PC-9 (cell line): ENCODE measurements around the gene FOXL1. TPM values are rescaled to one million over a fixed set of nuclear protein-coding genes. Genes with fewer than 3 reads are reported as not detected.

Experiments
- BruUV-seq: library from RNA; stranded (reverse); fragments of 400-500 nt; replicated peaks from 2 replicates; lab custom pipeline; 2021; lab: Mats Ljungman, UMichigan
- CTCF ChIA-PET: fragments of 300-600 bp; sonication (Branson Sonifier 250); formaldehyde crosslinking; loops from one replicate; lab custom pipeline; 2022; ENCODE audit warnings: antibody characterized with exemption; lab: Charles Lee
- POLR2A ChIA-PET: fragments of 300-600 bp; sonication (Branson Sonifier 250); formaldehyde crosslinking; loops from one replicate; lab custom pipeline; 2022; ENCODE audit warnings: antibody characterized with exemption; ENCODE audit not compliant: unreplicated experiment; lab: Charles Lee
- DNase-seq, 2 experiments: peaks; one replicate each; pipeline versions ENCODE4 v3.0.0 to v3.0.0-alpha.2; 2015 to 2022; ENCODE audit warnings: mixed read lengths in 1 of 2
- H2AFZ ChIP-seq: fragments of 200-600 bp; sonication (generic); 2 replicates; pipeline ENCODE4 v1.8.1; 2017; ENCODE audit warnings: antibody characterized with exemption
- H3F3A ChIP-seq: fragments of 200-600 bp; sonication (generic); 2 replicates; pipeline ENCODE4 v1.8.1; 2017; ENCODE audit warnings: antibody characterized with exemption, mild to moderate bottlenecking, low read depth; ENCODE audit not compliant: insufficient read depth
- H3K27ac ChIP-seq: fragments of 200-600 bp; sonication (generic); 2 replicates; pipeline ENCODE4 v1.6.1; 2016; ENCODE audit warnings: mixed run types
- H3K27me3 ChIP-seq: fragments of 200-600 bp; sonication (generic); 2 replicates; pipeline ENCODE4 v1.6.1; 2016; ENCODE audit warnings: low read depth, mixed run types; ENCODE audit not compliant: insufficient read depth
- H3K36me3 ChIP-seq: fragments of 200-600 bp; sonication (generic); 2 replicates; pipeline ENCODE4 v1.6.1; 2016; ENCODE audit warnings: low read depth, mixed run types
- H3K4me1 ChIP-seq: fragments of 200-600 bp; sonication (generic); replicated peaks from 2 replicates; pipeline ENCODE4 v1.6.1; 2016; ENCODE audit warnings: mixed run types; ENCODE audit not compliant: insufficient read depth
- H3K4me2 ChIP-seq: fragments of 200-600 bp; sonication (generic); 2 replicates; pipeline ENCODE4 v1.6.1; 2017; ENCODE audit warnings: mixed run types
- H3K4me3 ChIP-seq: fragments of 200-600 bp; sonication (generic); 2 replicates; pipeline ENCODE4 v1.6.1; 2016; ENCODE audit warnings: mixed run types
- H3K79me2 ChIP-seq: fragments of 200-600 bp; sonication (generic); 2 replicates; pipeline ENCODE4 v1.6.1; 2017; ENCODE audit warnings: low read depth, mixed run types
- H3K9me2 ChIP-seq: fragments of 200-600 bp; sonication (generic); 2 replicates; pipeline ENCODE4 v1.8.1; 2017; ENCODE audit warnings: mild to moderate bottlenecking; ENCODE audit not compliant: insufficient read depth
- H3K9me3 ChIP-seq: fragments of 200-600 bp; sonication (generic); 2 replicates; pipeline ENCODE4 v1.8.1; 2016; ENCODE audit warnings: low read depth; ENCODE audit not compliant: insufficient read depth
- H4K20me1 ChIP-seq: fragments of 200-600 bp; sonication (generic); 2 replicates; pipeline ENCODE4 v1.8.1; 2017; ENCODE audit not compliant: insufficient read depth
- EZH2 ChIP-seq: fragments of 200-600 bp; sonication (generic); IDR thresholded peaks from 2 replicates; pipeline ENCODE4 v1.8.0; 2017; ENCODE audit warnings: antibody characterized with exemption, low read depth
- intact Hi-C: fragments of 100-400 bp; cut with micrococcal nuclease; formaldehyde crosslinking; loops from one replicate; pipeline ENCODE4 v1.10.0; 2022; ENCODE audit not compliant: unreplicated experiment
- total RNA-seq: library from RNA; stranded (reverse); gene quantifications from 2 replicates; pipeline ENCODE4 v1.2.3, GENCODE V29; 2021
- TF ChIP-seq, protein P1 (sequence below): fragments of 200-600 bp; sonication (generic); conservative IDR thresholded peaks from 2 replicates; pipeline ENCODE4 v1.6.1; 2017; ENCODE audit warnings: mixed run types, antibody characterized with exemption, mild to moderate bottlenecking, moderate library complexity

The FOXL1 gene
- total RNA-seq, 1 experiment from 2014 or later = not detected

DNA sequence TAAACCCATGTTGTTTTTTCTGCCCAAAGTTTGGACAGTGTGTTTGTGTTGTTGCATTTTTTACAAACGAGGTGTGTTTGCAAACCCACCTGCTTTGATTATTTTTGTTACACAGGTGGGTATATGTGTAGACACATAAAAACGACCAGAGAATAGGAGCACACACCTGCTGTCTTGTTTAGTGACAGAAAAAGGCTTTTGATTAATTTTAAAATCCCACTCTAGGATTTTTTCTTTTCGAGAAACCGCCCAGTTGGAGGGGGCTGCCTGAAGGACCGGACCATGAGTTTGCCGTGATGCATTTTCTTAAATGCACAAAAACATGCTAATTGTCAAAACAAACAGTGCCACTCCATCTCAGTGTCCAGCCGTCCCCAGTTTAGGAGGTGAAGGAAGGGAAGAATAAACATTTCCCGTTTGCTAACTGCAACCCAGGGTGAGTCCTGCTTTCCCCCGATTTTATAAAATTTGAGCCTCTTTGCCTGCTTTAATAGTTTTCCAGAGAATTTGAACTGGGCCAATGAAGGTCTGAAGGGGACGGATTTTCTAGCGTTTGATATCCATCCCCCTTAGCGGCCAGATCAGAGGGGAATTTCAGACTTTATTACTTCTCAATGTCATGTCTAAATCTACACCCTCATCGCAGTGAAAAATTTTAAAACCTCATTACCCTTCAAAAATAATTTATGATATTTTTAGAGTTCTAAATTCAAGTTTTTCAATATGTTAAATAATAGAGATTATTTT, 8.5 kb upstream of the FOXL1 start:
- CTCF ChIA-PET = interaction anchor here (0.7 kb wide), 1 partner anchor 728 kb away, joined by 4 read pairs; no protein-coding TSS in a partner anchor
- Histone ChIP-seq H2AFZ (no peak overlapping the region), H3K4me3 (no peak overlapping the region), H3K27me3 (peaks cover 71% of the 10 kb centered on the region), H3K9me3 (no peaks in the 10 kb centered on the region), H3K36me3 (no peaks in the 10 kb centered on the region), H4K20me1 (no peaks in the 10 kb centered on the region), H3F3A (no peaks in the 10 kb centered on the region), H3K4me2 (no peak overlapping the region), H3K27ac (no peak overlapping the region), H3K9me2 (no peaks in the 10 kb centered on the region), H3K4me1 (no peaks in the 10 kb centered on the region), H3K79me2 (no peaks in the 10 kb centered on the region)
- TF ChIP-seq EZH2 = no peak
- TF ChIP-seq, protein P1, sequence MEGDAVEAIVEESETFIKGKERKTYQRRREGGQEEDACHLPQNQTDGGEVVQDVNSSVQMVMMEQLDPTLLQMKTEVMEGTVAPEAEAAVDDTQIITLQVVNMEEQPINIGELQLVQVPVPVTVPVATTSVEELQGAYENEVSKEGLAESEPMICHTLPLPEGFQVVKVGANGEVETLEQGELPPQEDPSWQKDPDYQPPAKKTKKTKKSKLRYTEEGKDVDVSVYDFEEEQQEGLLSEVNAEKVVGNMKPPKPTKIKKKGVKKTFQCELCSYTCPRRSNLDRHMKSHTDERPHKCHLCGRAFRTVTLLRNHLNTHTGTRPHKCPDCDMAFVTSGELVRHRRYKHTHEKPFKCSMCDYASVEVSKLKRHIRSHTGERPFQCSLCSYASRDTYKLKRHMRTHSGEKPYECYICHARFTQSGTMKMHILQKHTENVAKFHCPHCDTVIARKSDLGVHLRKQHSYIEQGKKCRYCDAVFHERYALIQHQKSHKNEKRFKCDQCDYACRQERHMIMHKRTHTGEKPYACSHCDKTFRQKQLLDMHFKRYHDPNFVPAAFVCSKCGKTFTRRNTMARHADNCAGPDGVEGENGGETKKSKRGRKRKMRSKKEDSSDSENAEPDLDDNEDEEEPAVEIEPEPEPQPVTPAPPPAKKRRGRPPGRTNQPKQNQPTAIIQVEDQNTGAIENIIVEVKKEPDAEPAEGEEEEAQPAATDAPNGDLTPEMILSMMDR = no peak
- POLR2A ChIA-PET = no interaction called here
- no TSS peak for BruUV-seq
- DNase-seq = no peak
- intact Hi-C loops = loop anchor here (10.0 kb wide), 1 partner anchor 635 kb away; no protein-coding TSS in a partner anchor

DNA sequence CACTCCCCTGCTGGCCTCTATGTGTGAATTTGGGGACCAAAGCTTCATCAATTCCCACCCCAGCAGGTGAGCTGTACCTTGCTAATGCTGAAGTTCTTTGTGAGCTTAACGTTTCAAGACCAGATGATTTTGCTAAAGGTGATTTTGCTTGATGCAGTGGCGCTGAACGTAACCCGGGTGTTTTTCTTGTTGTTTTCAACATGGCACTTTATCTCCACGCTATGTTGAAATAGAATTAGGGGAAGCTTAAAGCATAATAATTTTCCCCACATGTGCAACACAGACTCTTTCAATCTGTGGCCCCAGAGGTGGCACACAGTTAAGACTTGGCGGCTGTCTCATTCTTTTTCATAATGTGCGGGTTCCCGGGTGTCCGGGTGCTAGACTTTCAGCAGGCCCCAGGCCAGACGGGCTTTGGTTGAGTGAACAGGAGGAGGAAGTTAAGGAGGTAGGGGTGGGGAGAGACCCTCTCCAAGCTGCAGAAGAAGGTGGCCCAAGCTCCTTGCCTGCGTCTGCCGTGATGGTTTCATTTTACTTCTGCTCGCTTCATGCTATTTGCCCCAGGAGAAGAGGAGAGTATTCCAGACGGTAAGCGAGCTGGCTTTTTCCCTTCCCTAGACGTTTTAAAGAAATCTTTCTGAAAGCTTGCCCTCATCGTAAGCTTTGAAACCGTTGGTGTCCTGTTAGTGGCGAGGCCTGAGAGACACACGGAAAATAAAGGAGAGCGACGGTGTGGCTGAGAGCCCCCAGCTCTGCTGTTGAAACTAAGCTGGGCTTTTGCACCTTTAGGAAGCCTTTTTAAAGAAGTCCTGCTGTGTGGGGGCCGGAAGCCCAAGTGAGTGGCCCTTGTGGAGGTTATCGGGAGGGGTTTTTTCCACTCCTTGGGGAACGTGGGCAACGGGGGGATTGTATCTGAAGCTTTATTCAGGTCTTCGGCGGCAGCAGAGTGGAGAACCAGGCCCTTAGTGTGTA, 7.5 kb upstream of the FOXL1 start:
- no peaks in the 10 kb centered on the region for H3K36me3 ChIP-seq
- ChIA-PET POLR2A (no interaction called here), CTCF (no interaction called here)
- intact Hi-C loops = no loop called here
- H3F3A ChIP-seq = no peaks in the 10 kb centered on the region
- peaks cover 69% of the 10 kb centered on the region for H3K27me3 ChIP-seq
- H4K20me1 ChIP-seq = no peaks in the 10 kb centered on the region
- BruUV-seq = no TSS peak
- no peak overlapping the region for H3K27ac ChIP-seq
- no peaks in the 10 kb centered on the region for H3K79me2 ChIP-seq
- H3K4me3 ChIP-seq = no peak overlapping the region
- DNase-seq = no peak
- H2AFZ ChIP-seq = no peak overlapping the region
- H3K4me1 ChIP-seq = no peaks in the 10 kb centered on the region
- H3K4me2 ChIP-seq = no peak overlapping the region
- no peaks in the 10 kb centered on the region for H3K9me2 ChIP-seq
- no peak for TF ChIP-seq EZH2
- TF ChIP-seq, protein P1 = no peak
- H3K9me3 ChIP-seq = no peaks in the 10 kb centered on the region

DNA sequence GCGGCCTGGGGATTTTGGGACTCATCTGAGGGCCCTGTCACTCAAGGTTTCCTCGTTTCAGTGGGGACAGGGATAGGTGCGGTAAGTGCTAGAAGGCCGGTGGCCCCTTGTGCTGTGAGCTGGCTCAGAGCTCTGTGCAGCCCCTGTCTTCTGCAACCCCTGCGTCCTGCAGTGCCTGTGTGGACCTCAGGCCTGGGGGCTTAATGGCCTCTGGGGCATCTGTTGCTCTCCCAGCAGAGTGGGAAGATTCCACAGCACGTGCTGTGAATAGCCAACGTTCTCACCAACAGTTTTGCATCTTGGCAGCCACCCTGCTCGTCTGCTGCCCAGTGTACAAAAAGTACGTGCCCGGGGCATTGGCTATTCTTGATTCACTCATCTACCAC, 6.8 kb upstream of the FOXL1 start:
- H3K79me2 ChIP-seq = no peaks in the 10 kb centered on the region
- H3K9me3 ChIP-seq = no peaks in the 10 kb centered on the region
- H3K27ac ChIP-seq = no peak overlapping the region
- no peaks in the 10 kb centered on the region for H3K9me2 ChIP-seq
- no peaks in the 10 kb centered on the region for H4K20me1 ChIP-seq
- no peaks in the 10 kb centered on the region for H3K4me1 ChIP-seq
- intact Hi-C loops = no loop called here
- no peak overlapping the region for H3K4me2 ChIP-seq
- no peak overlapping the region for H2AFZ ChIP-seq
- H3K4me3 ChIP-seq = no peak overlapping the region
- POLR2A ChIA-PET = no interaction called here
- no peak for DNase-seq
- CTCF ChIA-PET = no interaction called here
- BruUV-seq = no TSS peak
- no peak for TF ChIP-seq EZH2
- TF ChIP-seq, protein P1 = no peak
- no peaks in the 10 kb centered on the region for H3K36me3 ChIP-seq
- H3F3A ChIP-seq = no peaks in the 10 kb centered on the region
- peaks cover 69% of the 10 kb centered on the region for H3K27me3 ChIP-seq
